Tibial nerve (tissue), 4 donors: ENCODE data around the gene FGD6. TPM values are rescaled to one million over a fixed set of nuclear protein-coding genes. Genes with fewer than 3 reads are reported as not detected.

Experiments used
- DNase-seq, 2 donors: peaks; one replicate each; pipeline ENCODE4 v3.0.0-alpha.2; 2019; ENCODE audit warnings: low spot score in 2 of 2
- H3K27ac ChIP-seq, 4 donors: fragments of 200-600 bp; sonication (generic) in 3 of 4; one replicate each; pipeline ENCODE4 v1.5.1; 2017 to 2019; ENCODE audit warnings: mild to moderate bottlenecking in 1 of 4
- H3K27me3 ChIP-seq, 2 donors: fragments of 200-600 bp; sonication (generic) in 1 of 2; one replicate each; pipeline versions ENCODE4 v1.5.1 to v1.6.0; 2017 to 2019
- H3K36me3 ChIP-seq, 3 donors: fragments of 200-600 bp; sonication (generic); one replicate each; pipeline ENCODE4 v1.5.1; 2018 to 2019
- H3K4me1 ChIP-seq, 4 donors: fragments of 200-600 bp; sonication (generic) in 3 of 4; one replicate each; pipeline ENCODE4 v1.5.1; 2017 to 2019
- H3K4me3 ChIP-seq, 4 donors: fragments of 200-600 bp; sonication (generic) in 3 of 4; one replicate each; pipeline ENCODE4 v1.5.1; 2017 to 2019; ENCODE audit warnings: mild to moderate bottlenecking in 1 of 4, moderate library complexity in 1 of 4
- H3K9me3 ChIP-seq, 4 donors: fragments of 200-600 bp; sonication (generic) in 3 of 4; one replicate each; pipeline ENCODE4 v1.5.1; 2017 to 2019
- CTCF ChIP-seq, 5 experiments: fragments of 200-600 bp in 3 of 5; fragments of 450-650 bp in 2 of 5; sonication (generic) in 3 of 5; IDR thresholded peaks; one replicate each; pipeline ENCODE4 v1.5.1; 2016 to 2019; ENCODE audit warnings: antibody characterized with exemption in 5 of 5, mild to moderate bottlenecking in 3 of 5, moderate library complexity in 2 of 5
- EP300 ChIP-seq, 2 donors: sonication (generic); formaldehyde crosslinking; IDR thresholded peaks; one replicate each; pipeline ENCODE4 v1.6.1; 2017; ENCODE audit warnings: antibody characterized with exemption in 2 of 2, mild to moderate bottlenecking in 1 of 2
- POLR2A ChIP-seq, 2 donors: fragments of 450-650 bp; IDR thresholded peaks; one replicate each; pipeline ENCODE4 v1.6.1; 2017; ENCODE audit warnings: antibody characterized with exemption in 2 of 2, mild to moderate bottlenecking in 2 of 2, moderate library complexity in 2 of 2
- WGBS, 2 donors: methylation state at CpG; one replicate each; pipeline ENCODE4 v1.1.5; 2018; 5-methylcytosine and 5-hydroxymethylcytosine counted together
- total RNA-seq, 4 donors: library from RNA; depleted of rRNA; stranded (reverse); fragments of >200 nt; gene quantifications; one replicate each; pipeline ENCODE4 v1.1.0, GENCODE V29; 2016

The FGD6 gene
- total RNA-seq, 4 donors from 2014 or later: 9.2 to 13.4 (median 11.7) TPM

GRCh38 chr12:95070378-95070777 lies 146.9 kb downstream of the FGD6 start:
- Histone ChIP-seq H3K4me1 (peaks cover 0 to 48% (median 8%) of the 10 kb centered on the region in 4 donors), H3K4me3 (no peak overlapping the region), H3K36me3 (peaks cover 0 to 20% (median 0%) of the 10 kb centered on the region in 3 donors), H3K27ac (no peak overlapping the region), H3K27me3 (no peaks in the 10 kb centered on the region), H3K9me3 (no peaks in the 10 kb centered on the region)
- TF ChIP-seq POLR2A (IDR thresholded peaks at IDR 0.05): no peak
- no peak for TF ChIP-seq CTCF (IDR thresholded peaks at IDR 0.05)
- no peak for TF ChIP-seq EP300 (IDR thresholded peaks at IDR 0.05)
- no peak for DNase-seq
- 64 to 72% methylated on average over 1 of the region's 1 CpG for WGBS, 2 donors

GRCh38 chr12:95066091-95066855 lies 151.0 kb downstream of the FGD6 start:
- no peaks in the 10 kb centered on the region for H3K27me3 ChIP-seq
- DNase-seq: no peak
- 88 to 95% methylated on average over 7 of the region's 7 CpGs for WGBS, 2 donors
- no peak overlapping the region for H3K27ac ChIP-seq
- H3K4me3 ChIP-seq: no peak overlapping the region
- TF ChIP-seq CTCF (IDR thresholded peaks at IDR 0.05): no peak
- no peak for TF ChIP-seq EP300 (IDR thresholded peaks at IDR 0.05)
- TF ChIP-seq POLR2A (IDR thresholded peaks at IDR 0.05): no peak
- peaks cover 0 to 59% (median 0%) of the 10 kb centered on the region in 3 donors for H3K36me3 ChIP-seq
- H3K9me3 ChIP-seq: no peaks in the 10 kb centered on the region
- H3K4me1 ChIP-seq: peaks cover 0 to 17% (median 0%) of the 10 kb centered on the region in 4 donors

GRCh38 chr12:95060951-95061350 lies 156.3 kb downstream of the FGD6 start:
- H3K9me3 ChIP-seq: no peaks in the 10 kb centered on the region
- no peak for TF ChIP-seq POLR2A (IDR thresholded peaks at IDR 0.05)
- no peak for TF ChIP-seq EP300 (IDR thresholded peaks at IDR 0.05)
- no peak for TF ChIP-seq CTCF (IDR thresholded peaks at IDR 0.05)
- H3K27ac ChIP-seq: no peak overlapping the region
- H3K4me1 ChIP-seq: no peaks in the 10 kb centered on the region
- no peak overlapping the region for H3K4me3 ChIP-seq
- H3K36me3 ChIP-seq: peaks cover 0 to 97% (median 2%) of the 10 kb centered on the region in 3 donors
- DNase-seq: no peak
- no peaks in the 10 kb centered on the region for H3K27me3 ChIP-seq
- WGBS, 2 donors: 96% methylated on average over 1 of the region's 1 CpG

- H3K4me3 ChIP-seq: no peak overlapping the region
- H3K27ac ChIP-seq: no peak overlapping the region
- H3K9me3 ChIP-seq: no peaks in the 10 kb centered on the region
- TF ChIP-seq CTCF (IDR thresholded peaks at IDR 0.05): no peak
- no peak for TF ChIP-seq EP300 (IDR thresholded peaks at IDR 0.05)
- TF ChIP-seq POLR2A (IDR thresholded peaks at IDR 0.05): no peak
- H3K4me1 ChIP-seq: no peaks in the 10 kb centered on the region
- no peak for DNase-seq
- H3K27me3 ChIP-seq: no peaks in the 10 kb centered on the region
- 89 to 91% methylated on average over 4 of the region's 4 CpGs for WGBS, 2 donors
- peaks cover 0 to 99% (median 2%) of the 10 kb centered on the region in 3 donors for H3K36me3 ChIP-seq
Measured at GRCh38 chr12:95059984-95060383, 157.3 kb downstream of the FGD6 start.

GRCh38 chr12:95057424-95057823 lies 159.8 kb downstream of the FGD6 start:
- Histone ChIP-seq H3K27me3 (no peaks in the 10 kb centered on the region), H3K9me3 (no peaks in the 10 kb centered on the region), H3K36me3 (peaks cover 0 to 98% (median 2%) of the 10 kb centered on the region in 3 donors), H3K4me3 (no peak overlapping the region), H3K4me1 (no peaks in the 10 kb centered on the region), H3K27ac (no peak overlapping the region)
- DNase-seq: no peak
- 96 to 97% methylated on average over 3 of the region's 3 CpGs for WGBS, 2 donors
- TF ChIP-seq EP300 (IDR thresholded peaks at IDR 0.05) (no peak), CTCF (IDR thresholded peaks at IDR 0.05) (no peak), POLR2A (IDR thresholded peaks at IDR 0.05) (no peak)
